GM19035 (cell line): ENCODE measurements around the gene FBXW2.

Experiments
- ATAC-seq: cut with Tn5 transposase; IDR thresholded peaks from one replicate; pipeline ENCODE4 v1.9.1; 2021; ENCODE audit not compliant: unreplicated experiment

Gene FBXW2

GRCh38 chr9:120745278-120745677, 47.9 kb downstream of the FBXW2 start:
- ATAC-seq, result no peak

DNA sequence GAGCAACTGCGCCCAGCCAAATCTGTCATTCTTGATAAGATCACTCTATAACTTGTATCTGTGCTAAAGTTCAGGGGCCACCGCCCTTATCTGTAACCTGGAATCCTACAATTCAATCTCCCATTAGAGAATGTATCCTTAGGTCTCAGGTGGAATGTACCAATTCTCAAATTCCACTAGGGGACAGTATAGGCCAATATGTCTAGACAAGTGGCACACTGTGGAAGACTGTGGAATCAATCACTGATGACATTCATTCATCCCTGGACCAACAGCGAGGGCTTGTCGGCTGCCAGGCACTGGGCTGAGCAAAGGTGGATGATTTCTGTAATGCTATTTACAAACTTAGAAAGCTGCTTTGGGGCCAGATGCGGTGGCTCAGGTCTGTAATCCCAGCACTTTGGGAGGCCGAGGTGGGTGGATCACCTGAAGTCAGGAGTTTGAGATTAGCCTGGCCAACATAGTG, 50.2 kb downstream of the FBXW2 start:
- no peak for ATAC-seq

GRCh38 chr9:120741701-120742100, 51.5 kb downstream of the FBXW2 start:
- ATAC-seq, result no peak

GRCh38 chr9:120741191-120741590, 52.0 kb downstream of the FBXW2 start:
- ATAC-seq, result no peak

- no peak for ATAC-seq
These were observed 53.1 kb downstream of the FBXW2 start for GRCh38 chr9:120740132-120740531.

DNA sequence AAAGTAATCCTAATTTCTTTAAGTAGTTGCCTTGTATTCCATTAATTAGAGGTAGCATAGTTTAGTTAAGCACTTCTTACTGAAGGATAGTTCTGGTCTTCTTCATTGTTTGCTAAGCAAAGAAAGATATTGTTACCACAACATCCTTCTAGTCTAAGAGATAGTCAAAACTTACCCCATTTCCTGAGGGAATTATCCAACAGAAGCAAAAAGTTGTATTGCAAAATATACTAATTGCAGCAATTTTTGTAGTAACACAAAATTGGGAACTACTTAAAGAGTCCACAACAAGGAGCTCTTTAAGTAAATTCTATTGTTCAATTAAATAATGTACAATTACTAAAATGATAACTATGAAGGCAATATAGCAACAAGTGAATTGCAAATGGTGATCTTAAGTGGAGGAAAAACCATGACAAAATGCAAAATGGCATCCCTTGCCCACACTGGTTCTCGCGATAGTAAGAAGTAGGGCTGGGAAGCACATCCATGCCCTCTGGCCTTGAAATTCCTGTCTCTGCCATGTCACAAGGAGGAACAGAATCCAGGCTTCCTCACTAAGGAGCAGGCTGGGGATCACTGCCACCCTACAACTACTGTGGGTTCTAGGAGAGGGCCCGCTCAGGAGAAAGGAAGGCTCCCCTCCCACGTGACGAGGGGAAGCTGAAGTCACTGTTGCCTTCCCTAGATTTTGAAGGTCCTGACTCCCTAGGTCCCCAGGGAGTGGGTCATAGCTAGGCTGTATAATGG, 55.6 kb downstream of the FBXW2 start:
- ATAC-seq, result no peak

DNA sequence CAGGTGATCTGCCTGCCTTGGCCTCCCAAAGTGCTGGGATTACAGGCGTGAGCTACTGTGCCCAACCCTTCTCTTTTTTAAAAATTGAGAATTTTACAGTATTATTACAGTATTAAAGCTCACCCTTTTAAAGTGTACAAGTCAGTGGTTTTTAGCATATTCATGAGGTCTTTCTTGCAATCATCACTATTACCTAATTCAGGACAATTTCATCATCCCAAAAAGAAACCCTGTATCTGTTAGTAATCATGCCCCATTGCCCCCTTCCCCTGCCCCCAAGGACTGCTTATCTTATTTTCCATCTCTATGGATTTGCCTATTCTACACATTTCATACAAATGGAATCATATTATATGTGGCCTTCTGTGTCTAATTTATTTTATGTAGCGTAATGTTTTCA, 56.3 kb downstream of the FBXW2 start:
- no peak for ATAC-seq

GRCh38 chr9:120735415-120736126, 57.6 kb downstream of the FBXW2 start:
- no peak for ATAC-seq

DNA sequence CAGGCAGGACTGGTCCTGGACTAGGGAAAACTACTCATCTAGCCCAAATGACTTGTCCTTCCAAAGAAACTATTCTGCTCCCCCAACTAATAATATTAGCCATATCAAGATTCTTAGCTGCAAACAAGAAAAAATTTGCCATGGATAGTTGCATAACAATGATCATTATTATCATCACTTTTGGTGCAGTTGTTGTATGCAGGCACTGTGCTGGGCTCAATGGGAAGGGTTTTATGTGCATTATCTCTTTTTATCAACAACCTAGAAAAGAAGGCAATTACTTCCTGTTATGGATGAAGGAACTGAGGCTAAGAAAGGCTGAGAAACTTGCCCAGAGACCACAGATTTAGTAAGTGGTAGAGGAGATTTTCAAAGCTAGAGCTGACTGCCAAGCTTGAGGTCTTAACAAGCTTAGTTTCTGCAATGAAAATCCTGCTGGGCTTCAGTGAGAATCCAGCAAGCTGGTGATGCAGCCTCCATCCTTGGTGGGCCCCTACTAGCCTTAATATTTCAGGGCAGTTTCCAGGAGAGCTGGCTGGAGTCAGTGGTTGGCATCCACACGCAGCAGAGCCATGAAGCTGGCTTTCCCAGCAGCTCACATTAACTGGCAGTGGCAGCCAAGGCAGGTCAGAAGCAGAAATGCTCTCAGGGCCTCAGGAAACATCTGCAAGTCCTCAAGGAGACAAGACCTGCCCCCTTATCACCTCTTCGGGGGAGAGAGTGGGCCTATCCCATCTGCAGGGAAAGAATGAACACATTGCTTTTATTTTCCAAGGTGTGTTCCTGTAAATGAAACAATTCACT, 58.4 kb downstream of the FBXW2 start:
- ATAC-seq, result no peak

DNA sequence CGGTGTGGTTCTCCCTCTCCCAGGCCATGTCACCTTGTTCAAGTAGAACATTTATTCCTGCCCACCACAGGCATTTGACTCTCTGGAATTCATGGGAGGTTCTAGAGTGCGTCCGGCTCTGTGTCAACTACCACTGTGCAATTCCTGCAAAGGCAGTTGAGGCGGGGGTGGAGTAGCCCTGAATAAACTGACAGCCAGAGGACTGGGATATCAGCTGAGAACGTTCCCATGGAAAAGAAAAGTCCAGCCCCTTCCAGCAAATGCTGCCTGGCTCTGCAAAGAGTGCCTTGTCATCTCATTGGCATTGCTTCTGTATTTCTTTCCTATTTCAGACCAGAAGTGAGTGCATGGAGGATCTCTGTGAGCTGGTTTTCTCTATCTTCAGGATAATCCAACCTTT, 60.0 kb downstream of the FBXW2 start:
- no peak for ATAC-seq

DNA sequence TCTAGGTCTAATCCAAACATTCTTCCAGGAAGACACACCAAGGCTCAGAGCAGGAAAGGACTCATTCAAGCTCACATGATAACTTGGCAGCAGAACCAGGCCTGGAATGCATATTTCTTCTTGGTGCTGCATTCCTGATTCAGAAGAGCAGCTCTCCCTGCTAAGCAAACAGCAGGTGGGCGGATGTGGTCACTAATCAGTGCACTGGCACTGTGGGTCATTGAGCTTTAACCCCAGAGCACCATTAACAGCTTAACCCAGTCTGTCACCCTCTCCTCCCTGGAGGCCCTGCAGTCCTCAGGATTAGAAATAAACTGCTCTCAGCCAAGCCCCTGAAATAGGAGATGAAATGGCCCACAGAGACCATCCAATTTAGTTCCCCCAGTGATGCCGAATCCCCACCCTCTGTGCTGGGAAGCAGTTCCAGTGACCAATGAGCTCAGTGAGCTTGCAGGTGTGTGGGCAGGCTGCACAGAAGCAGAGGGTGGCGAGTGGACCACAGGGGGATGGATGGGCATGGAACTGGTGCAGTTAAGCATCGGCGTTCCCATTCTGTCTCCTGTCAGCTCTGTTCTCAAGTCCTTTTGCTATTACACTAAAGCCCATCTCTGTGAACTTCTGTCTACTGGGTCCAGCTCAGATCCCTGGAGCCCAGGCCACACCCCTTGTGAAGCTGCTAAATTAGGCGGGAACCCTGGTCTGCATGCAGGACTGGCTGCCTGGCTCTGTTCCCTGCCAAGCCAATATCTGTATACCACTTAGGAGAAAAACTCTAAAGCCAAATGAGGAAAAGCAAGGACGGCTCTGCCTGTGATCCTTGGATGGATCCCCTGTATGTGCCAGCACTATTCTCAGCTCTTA, 62.3 kb downstream of the FBXW2 start:
- no peak for ATAC-seq

GRCh38 chr9:120729791-120730241, 63.4 kb downstream of the FBXW2 start:
- no peak for ATAC-seq

DNA sequence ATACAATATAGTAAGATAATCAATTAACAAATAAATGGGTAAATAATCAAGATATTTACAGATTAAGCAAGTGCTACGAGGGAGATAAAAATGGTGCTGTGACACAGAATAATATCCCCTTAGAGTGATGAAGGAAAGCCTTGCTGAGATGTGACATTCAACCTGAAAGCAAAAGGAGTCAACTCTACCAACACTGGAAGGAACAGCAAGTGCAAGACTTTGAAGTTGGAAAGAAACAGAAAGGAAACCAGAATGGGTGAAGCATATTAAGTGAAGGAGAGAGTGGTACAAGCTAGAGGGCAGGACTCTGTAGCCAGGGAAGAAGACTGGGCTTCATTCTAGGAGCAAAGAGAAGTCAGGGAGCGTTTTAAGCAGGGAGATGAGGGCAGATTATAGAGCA, 66.7 kb downstream of the FBXW2 start:
- no peak for ATAC-seq

DNA sequence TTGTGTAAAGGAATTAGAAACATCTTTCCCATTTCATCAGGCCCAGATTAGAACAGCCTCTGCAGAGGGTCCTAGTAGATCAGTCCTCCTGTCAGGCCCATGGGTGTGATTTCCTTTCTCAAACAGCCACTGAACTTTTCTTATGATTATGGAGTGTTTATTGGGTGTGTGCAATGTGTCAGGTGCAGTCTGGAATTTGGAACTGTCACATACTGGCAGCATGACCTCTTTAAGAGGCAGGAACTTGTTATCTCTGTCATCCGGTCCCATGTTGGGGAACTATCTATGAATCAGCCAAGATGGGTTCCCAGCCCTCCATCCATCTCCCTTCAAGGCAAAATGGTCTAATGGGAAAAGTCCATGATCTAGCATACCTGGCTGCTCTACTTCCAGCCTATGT, 67.3 kb downstream of the FBXW2 start:
- no peak for ATAC-seq

DNA sequence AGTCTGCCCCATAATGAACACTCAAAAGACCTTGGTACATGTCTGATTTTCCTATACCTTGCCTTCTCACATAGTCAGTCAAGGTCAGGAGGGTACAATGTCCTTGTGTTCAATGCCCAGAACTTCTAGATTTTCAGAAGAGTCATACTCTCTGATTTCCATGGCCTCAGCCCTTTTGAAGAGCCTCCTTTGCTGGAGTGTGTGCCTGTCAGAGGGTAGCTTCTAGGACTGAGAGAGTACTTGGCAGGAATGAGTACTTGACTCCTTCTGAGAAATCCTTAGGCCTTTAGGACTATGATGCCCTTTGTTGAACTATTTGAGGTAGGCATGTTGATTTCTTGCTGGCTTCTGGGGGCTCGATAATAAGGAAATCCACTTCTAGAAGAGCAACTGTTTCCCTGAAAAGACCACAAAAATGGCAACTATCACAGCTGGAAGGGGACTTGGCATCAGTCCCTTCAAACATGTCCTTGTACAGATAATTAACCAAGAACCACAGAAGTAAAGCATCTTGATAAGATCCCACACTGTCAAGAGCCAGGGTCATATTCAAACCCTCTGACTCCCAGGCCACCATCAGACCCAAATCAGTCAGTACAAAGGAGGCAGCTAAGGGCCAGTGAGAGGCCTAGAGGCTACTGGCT, 68.3 kb downstream of the FBXW2 start:
- no peak for ATAC-seq

- ATAC-seq, result no peak
These were observed 69.7 kb downstream of the FBXW2 start for GRCh38 chr9:120723565-120723964.

GRCh38 chr9:120720404-120720803, 72.8 kb downstream of the FBXW2 start:
- ATAC-seq, result no peak

GRCh38 chr9:120718316-120718715, 74.9 kb downstream of the FBXW2 start:
- ATAC-seq, result no peak

- ATAC-seq, result no peak
These were observed 76.0 kb downstream of the FBXW2 start for GRCh38 chr9:120717176-120717575.

DNA sequence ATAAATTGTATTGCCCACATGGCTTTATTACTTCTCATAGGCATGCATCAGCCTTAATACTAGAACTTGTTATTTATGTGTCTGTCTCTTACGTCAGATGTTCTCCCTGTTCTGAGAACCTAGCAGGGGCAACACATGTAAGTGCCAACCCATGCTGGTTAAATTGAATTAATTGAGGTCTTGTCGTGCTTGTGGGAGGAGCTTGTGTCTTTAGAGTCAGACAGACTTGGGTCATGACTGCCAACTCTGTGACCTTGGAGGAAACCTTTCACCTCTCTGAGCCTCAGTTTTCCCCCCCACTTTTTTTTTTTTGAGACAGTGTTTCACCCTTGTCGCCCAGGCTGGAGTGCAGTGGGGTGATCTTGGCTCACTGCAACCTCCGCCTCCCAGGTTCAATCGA, 76.7 kb downstream of the FBXW2 start:
- ATAC-seq, result no peak
